ENCODE results near the gene ART5. TPM values are rescaled to one million over a fixed set of nuclear protein-coding genes. Genes with fewer than 3 reads are reported as not detected.
"Not testable (repeated sequence)": the region's sequence is repeated elsewhere in the genome, so short reads cannot be mapped to it uniquely, and the experiment has no call there.

Gene ART5
- total RNA-seq, 1 experiment from 2014 or later = not detected

DNA sequence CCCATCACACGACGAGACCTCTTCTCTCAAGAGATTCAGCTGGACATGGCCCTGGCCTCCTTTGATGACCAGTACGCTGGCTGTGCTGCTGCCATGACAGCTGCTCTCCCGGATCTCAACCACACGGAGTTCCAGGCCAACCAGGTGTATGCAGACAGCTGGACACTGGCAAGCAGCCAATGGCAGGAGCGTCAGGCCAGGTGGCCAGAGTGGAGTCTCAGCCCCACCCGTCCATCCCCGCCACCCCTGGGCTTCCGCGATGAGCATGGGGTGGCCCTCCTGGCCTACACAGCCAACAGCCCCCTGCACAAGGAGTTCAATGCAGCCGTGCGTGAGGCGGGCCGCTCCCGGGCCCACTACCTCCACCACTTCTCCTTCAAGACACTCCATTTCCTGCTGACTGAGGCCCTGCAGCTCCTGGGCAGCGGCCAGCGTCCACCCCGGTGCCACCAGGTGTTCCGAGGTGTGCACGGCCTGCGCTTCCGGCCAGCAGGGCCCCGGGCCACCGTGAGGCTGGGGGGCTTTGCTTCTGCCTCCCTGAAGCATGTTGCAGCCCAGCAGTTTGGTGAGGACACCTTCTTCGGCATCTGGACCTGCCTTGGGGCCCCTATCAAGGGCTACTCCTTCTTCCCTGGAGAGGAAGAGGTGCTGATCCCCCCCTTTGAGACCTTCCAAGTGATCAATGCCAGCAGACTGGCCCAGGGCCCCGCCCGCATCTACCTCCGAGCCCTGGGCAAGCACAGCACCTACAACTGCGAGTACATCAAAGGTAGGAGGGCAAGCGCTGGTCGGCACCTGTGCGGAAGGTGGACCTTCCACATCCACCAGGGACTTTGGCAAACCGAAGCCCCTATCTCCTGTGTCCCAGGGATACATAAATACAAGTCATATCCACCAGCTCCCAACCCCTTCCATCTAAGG, 18.1 kb upstream of the ART5 start:
- no peak for DNase-seq (ENCODE audit: extremely low read depth, low read depth)

DNA sequence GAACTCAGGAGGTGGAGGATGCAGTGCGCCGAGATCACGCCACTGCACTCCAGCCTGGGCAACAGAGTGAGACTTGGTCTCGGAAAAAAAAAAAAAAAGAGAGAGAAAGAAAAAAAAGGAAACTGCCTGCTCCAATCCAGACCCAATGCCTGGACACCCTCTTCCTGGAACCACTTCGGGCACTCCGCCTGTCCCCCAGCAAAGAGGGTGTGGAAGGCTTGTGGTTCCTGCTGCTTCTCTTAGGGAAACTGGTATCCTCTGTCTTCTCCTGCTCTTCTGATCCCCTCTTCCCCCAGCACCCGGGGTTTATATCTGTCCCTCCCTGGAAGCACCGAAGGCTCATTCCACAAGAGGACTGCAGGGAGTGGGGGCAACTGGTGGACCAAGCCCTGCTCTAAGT, 16.5 kb upstream of the ART5 start:
- DNase-seq (ENCODE audit: extremely low read depth, low read depth) = no peak

DNA sequence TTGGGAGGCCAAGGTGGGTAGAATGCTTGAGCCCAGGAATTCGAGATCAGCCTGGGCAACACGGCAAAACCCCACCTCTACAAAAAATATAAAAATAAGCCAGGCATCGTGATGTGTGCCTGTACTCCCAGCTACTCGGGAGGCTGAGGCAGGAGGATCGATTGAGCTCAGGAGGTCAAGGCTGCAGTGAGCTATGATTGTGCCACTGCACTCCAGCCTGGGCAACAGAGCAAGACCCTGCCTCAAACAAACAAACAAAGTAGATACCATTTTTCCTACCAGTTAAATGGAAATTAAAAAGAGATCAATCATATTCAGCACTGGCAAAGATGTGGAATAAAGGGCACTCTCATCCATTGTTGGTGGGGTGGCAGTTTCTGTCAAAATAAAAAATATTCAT, 15.5 kb upstream of the ART5 start:
- not testable (repeated sequence) for DNase-seq (ENCODE audit: extremely low read depth, low read depth)

DNA sequence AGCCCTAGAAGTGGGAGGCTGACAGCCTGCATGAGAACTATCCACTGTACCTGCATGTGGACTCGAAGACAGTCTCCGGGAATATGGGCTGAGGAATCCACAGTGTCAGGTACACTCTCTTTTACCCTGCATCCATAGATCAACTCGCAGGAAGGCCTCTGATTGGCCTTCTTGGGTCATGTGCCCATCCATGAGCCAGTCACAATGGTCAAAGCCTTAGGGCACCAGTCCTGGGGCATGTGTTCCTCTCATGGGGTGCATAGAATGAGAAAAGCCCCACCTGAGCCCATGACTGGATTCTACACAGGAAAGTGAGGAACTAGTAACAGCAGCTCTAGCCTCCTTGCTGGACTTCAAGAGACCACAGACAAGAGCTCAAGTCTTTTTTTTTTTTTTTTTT, 13.8 kb upstream of the ART5 start:
- no peak for DNase-seq (ENCODE audit: extremely low read depth, low read depth)

DNA sequence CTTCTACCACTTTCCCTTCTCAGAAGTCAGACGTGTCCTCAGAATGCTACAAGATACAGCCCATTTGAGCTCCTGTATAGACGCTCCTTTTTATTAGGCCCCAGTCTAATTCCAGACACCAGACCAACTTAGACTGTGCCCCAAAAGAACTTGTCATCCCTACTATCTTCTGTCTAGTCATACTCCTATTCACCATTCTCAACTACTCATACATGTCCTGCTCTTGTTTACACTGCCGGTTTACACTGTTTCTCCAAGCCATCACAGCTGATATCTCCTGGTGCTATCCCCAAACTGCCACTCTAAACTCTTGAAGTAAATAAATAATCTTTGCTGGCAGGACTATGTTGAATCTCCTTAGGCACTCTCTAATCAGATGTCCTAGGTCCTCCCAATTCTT, 10.7 kb upstream of the ART5 start:
- not testable (repeated sequence) for DNase-seq (ENCODE audit: extremely low read depth, low read depth)

DNA sequence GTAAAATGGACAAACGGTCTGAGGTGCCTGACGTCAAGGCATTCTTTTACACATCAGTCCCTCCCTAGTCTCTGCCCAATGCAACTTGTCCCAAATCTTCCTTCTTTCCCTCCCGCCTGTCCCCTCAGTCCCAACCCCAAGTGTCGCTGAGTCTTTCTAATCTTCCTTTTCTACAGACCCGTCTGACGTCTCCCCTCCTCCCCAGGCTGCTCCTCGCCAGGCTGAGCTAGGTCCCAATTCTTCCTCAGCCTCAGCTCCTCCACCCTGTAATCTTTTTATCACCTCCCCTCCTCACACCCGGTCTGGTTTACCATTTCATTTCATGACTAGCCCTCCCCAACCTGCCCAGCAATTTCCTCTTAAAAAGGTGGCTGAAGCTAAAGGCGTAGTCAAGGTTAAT, 7.6 kb upstream of the ART5 start:
- not testable (repeated sequence) for DNase-seq (ENCODE audit: extremely low read depth, low read depth)

DNA sequence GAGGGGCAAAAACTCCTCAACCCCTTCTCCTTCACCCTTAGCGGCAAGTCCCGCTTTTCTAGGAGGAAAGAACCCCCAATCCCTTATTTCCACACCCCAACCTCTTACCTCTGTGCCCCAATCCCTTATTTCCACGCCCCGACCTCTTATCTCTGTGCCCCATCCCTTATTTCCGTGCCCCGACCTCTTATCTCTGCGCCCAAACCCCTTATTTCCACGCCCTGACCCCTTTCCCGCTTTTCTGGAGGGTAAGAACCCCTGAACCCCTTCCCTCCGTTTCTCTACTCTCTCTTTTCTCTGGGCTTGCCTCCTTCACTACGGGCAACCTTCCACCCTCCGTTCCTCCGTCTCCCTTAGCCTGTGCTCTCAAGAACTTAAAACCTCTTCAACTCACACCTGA, 7.1 kb upstream of the ART5 start:
- not testable (repeated sequence) for DNase-seq (ENCODE audit: extremely low read depth, low read depth)

DNA sequence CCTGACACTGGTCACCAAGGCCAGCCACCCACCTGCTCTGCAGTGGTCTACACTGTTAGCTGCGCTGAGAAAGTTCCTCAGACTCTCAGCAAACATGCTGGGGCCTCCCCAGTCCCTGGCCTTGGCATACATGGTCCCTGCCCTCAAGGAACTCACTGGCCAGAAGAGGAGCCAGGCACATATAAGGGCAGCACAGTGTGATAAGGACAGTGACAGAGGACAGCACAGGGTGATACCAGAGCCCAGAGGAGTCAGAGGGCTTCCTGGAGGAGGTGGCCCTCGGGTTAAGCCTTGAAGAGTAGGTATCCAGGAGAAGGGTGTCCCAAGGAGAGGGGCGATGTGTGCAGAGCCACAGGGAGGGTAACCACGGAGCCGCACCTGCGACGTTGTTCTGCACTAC, 3.8 kb upstream of the ART5 start:
- no peak for DNase-seq (ENCODE audit: extremely low read depth, low read depth)

DNA sequence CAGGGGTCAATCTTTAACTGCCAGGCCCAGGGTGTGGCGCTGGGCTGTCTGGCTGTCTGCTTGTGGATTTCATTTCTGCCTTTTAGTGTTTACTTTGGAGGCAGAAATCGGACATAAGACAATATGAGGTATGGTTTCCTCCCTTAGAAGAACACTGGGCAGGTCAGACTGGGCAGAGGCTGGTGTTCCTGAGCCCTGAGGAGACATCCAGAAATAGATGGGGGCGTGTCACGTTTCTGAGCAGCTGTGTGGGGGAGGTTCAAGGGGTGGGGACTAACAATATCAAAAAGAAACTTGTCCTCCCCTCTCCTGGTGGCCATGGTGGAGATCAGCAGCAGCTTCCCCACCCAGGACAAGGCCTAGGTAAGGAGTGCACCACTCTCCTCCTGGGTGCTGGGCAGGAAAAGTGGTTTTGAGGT, 3.0 kb upstream of the ART5 start, which contains the start of gene ART1:
TSS of gene ART1 (plus strand) at position 312 of the 419 bp plus-strand sequence. CDS start 14,086 bp downstream, outside the sequence.
- DNase-seq (ENCODE audit: extremely low read depth, low read depth) = no peak

DNA sequence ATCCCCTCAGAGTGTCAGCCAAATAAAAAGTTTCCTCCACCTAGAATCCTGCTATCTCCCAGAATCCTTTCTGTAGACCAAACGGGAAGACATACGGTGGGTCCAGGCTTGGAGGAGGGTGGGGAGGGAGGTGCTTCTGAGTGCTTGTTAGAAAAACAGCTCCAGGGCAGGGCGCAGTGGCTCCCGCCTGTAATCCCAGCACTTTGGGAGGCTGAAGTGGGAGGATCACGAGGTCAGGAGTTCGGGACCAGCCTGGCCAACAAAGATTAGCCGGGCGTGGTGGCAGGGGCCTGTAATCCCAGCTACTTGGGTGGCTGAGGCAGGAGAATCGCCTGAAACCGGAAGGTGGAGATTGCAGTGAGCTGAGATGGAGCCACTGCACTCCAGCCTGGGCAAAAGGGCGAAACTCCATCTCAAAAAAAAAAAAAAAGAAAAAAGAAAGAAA, 1.3 kb upstream of the ART5 start:
- not testable (repeated sequence) for DNase-seq (ENCODE audit: extremely low read depth, low read depth)

DNA sequence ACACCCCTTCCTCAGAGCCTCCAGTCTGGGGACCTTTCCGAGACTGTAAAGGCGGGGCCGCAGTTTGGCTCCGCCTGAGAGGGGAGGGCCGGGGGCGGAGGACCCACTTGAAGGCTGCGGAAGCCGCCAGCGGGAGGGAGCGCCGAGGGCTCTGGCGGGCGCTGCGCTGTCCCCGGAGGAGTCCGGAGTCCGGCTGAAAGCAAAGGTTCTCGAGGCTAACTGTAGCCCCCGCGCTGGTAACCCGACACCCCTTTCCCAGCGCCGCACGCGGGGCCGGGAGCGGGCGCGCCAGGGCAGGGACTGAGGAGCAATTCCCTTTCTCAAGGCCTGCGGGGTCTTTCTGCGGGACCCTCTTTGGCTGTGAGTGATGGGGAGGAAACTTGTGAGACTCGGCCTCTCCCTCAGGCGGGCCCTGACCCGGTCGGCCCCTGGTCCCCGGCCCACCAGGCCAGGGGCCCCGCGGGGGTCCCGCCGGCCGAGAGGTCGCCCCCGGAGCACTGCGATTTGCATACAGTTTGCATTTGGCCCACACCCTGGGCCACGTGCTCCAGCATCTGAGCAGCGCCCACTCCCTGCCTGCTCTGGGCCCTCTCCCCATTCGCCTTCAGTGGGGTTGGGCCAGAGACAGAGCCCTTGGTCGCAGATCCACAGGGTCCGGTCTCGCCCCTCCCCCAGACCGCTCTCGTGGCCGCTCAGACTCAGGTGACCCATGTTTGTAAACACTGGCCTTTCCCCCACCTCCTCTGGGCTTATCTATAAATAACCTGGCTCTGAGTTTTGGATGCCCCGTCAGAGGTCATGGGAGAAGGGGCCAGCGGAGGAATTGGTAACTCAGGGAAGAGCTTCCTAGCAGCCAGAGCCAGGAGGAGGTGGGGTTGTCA, 519 bp upstream of the ART5 start:
- DNase-seq (ENCODE audit: extremely low read depth, low read depth) = peak; percentile 46

DNA sequence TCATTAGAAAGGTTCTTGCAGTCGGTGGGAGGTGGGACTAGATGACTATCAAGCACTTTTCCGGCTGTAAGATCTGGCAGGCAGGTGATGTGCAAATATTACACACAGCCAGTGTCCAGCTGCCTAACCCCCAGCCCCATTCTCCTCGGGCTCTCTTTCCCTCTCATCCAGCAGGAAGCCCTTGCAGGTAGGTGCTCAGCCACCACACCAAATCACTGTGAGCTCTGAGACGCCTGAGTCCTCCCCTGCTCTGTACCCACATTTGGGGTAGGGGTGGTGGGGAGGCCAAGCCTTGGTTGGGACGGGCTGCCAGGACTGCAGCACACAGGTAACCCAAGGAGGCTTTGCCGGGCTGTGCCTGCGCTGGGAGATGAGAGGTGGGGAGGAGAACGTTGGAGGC, 601 bp downstream of the ART5 start:
- no peak for DNase-seq (ENCODE audit: extremely low read depth, low read depth)

DNA sequence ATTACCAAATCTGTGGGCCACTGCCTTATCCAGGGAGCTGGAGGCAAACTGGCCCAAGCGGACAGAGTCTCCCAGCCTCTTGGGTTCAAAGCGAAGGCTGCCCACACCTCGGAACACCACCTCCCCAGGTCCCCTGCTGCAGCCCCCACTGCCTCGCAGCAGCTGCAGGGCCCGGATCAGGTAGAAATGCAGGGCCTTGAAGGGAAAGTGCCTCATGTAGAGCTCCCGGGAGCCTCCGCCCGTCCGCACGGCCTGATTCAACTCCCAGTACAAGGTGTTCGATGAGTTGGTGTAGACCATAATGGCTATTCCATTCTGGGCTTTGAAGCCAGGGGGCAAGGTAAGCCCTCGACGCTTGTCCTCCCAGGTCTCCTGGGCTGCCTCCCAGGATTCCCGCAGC, 2.0 kb downstream of the ART5 start:
- DNase-seq (ENCODE audit: extremely low read depth, low read depth) = no peak

DNA sequence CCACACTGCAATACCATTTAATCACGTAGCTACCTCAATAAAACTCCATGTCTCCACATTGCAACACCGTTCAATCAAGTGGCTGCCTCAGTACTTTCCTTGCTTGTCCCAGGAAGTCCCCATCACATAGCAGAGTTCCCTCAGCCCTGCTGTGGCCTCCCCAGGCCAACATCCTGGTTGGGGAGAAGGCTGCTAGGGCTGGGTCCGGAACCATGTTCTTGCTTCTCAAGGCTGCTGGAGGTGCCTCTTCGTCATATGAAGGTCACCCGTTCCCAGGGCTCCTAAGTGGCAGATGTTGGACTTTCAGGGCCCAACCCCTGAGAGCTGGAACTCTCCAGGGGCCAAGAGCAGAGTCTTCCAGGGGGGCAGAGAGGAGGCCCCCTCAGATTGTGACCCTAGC, 3.3 kb downstream of the ART5 start:
- no peak for DNase-seq (ENCODE audit: extremely low read depth, low read depth)

DNA sequence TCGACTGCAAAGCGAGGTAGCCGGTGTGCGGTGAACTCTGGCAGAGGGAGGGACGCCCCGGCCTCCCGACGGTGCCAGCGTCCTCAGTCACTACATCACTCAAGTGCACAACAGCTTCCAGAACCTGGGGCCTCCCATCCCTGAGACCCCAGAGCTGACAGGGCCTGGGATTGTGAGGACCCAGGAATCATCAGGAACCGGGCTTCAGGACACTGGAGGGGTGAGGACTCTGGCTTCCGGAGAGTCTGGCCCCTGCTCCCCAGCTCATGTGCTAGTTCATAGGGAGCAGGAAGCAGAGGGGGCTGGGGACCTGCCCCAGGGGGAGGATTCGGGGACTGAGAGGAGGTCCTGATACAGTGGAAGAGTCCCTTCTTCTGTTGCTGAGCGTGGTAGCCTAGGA, 4.6 kb downstream of the ART5 start:
- DNase-seq (ENCODE audit: extremely low read depth, low read depth) = no peak

DNA sequence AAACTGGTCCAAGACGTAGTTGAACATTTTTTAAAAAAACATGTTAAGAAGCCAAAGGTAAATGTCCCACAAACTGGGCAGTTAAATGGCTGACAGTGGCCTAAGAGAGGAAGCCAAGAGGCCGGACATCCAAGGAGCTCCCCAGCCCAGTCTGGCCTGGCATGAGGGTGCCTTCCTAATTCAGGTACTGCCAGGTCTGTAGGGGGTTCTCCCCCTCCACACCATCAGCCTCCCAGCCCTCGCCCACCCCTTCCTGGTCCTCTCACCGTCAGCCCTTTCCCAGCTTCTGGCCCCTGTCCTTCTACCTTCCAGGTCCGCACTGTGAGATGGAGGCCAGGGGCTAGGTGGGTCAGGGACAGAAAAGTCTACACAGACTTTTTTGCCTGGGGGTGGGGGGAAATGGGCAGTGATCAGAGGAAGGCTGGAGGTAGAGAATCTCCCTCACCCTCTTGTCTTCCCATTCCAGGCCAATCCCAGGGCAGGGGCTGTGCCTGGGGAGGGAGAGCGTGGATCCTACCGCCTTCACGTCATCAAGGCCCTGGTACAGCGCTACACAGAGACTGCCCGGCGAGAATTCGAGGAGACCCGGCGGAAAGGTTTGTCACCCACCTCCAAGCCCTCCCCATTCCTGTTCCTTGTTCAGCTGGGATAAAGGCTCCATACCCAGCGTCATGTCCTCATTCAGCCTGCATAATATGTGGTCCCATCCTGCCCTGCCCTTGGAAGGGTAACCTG, 6.0 kb downstream of the ART5 start:
- no peak for DNase-seq (ENCODE audit: extremely low read depth, low read depth)

DNA sequence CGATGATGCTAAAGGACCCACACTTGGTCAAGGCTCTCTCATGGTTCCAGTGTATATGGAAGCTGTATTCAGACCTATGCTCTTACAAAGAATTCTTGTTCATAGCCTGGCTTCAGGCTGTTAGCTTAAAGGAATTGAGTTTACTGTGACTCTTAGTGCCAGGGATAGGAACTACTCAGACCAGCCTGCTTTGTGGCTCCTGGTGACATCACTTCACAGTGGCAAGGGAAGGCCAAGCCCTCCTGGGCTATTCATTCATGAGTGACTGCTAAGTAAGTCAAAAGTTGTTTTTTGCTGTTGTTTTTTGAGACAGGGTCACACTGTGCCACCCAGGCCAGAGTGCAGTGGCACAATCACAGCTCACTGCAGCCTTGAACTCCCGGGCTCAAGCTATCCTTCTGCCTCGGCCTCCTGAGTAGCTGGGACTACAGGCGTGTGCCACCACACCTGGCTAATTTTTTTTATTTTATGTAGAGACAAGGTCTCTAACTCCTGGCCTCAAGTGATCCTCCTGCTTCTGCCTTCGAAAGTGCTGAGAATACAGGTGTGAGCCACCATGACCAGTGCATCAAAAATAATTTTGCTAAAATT, 9.6 kb downstream of the ART5 start:
- DNase-seq (ENCODE audit: extremely low read depth, low read depth) = no peak

DNA sequence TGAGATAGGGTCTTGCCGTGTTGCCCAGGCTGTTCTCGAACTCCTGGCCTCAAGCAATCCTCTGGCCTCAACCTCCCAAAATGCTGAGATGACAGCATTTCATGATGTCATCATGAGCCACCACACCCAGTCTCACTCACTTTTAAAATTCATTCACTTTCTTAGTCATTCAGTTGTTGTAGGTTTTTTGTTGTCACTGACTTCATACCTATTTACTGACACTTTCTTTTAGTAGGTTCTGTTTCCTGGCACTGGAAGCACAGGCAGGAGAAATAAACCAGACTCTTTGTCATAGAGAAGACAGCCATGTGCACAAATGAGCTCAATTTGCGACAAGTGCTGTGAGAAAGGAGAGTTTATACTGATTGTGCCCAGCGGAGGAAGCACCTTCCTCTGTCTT, 10.5 kb downstream of the ART5 start:
- DNase-seq (ENCODE audit: extremely low read depth, low read depth) = no peak

DNA sequence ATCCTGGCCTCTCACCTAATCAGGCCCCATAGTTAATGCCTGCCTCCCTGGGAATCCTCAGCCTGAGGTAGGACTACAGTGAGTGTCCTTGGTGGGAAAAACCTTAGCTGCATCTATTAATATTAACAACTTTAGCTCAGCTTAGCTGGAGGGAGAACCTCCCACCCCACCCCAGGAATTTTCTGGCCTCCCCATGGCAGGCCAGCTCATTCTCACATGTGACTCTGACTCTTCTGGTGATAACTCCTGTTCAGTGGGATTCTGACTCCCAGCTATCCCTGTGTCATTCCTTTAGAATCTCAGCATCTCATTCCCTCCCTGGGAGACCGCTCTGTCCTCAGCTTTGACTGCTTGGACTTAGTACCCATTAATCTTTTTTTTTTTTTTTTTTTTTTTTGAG, 14.5 kb downstream of the ART5 start:
- DNase-seq (ENCODE audit: extremely low read depth, low read depth) = no peak

DNA sequence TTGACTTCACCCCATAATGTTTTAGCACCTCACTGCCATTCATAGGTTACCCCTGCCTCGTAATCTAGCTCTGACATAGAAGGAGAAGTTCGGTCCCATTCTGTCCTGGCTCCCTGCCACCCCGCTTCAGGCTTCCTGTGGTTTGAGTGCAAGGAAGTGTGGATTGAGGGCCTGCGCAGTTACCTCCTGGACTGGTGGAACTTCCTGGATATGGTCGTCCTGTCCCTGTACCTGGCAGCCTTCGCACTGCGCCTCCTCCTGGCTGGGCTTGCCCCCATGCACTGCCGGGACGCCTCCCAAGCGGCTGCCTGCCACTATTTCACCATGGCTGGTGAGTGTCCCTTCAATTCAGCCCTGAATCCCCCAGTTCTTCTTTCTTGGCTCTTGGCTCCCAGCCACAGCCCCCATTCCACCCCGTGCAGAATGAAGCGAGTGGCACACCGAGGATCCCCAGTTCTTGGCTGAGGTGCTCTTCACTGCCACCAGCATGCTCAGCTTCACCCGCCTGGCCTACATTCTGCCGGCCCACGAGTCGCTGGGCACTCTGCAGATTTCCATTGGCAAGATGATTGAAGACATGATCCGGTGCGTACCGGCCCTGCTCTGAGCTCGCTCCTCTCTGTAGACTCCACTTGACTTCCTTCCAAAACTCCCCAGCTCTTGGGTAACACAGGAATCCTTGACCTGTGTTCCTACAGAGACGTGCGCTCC, 15.4 kb downstream of the ART5 start:
- no peak for DNase-seq (ENCODE audit: extremely low read depth, low read depth)

Data from NCI-H460 (cell line).